Lung microvascular endothelial cell (primary cell): ENCODE results near the gene BTBD1. TPM values are rescaled to one million over a fixed set of nuclear protein-coding genes. Genes with fewer than 3 reads are reported as not detected.
"Not testable (repeated sequence)": the region's sequence is repeated elsewhere in the genome, so short reads cannot be mapped to it uniquely, and the experiment has no call there.

Experiments used
- DNase-seq, 2 donors: peaks; one replicate each; pipeline versions ENCODE4 v3.0.0 to v3.0.0-alpha.2; 2010; ENCODE audit warnings: low read depth in 2 of 2
- total RNA-seq: library from RNA; depleted of rRNA; stranded (reverse); fragments of >200 nt; gene quantifications from 2 replicates; pipeline ENCODE4 v1.2.1, GENCODE V29; 2014

Gene BTBD1
- total RNA-seq, 1 donor from 2014 or later, result 94.6 TPM

DNA sequence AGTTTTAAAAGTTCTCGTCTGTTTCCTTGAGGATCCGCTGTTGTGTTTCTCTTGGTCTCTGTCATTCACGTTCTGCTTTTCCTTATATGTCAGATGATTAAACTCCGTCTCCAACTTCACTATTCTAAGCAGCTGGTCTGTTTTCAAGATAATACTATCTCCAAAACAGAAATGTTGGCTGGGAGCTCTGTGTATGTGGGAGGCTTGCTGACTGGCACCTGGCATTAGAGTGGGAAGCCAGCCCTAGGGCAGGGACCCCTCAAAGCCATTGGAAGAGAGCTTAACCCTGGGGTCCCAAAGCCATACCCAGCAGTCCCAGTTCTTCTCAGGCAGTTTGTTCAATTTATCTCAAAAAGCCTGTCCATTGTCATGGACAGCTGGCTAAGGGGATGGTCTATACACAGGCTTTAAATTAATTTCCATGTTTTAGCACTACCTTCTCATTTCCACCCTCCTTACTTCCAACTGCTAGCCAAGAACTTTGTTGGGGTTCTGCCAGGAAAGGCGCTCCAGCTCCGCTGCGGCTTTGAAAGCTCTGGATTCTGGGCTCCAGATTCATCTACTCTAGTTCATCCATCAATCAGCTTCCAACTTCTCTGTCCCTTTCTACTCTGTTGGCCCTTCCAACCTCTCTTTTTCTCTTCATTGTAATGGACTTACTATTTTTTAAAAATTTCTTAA is 9.2 kb downstream of the BTBD1 start:
- peak in 1 of 2 donors; percentile 37 for DNase-seq

DNA sequence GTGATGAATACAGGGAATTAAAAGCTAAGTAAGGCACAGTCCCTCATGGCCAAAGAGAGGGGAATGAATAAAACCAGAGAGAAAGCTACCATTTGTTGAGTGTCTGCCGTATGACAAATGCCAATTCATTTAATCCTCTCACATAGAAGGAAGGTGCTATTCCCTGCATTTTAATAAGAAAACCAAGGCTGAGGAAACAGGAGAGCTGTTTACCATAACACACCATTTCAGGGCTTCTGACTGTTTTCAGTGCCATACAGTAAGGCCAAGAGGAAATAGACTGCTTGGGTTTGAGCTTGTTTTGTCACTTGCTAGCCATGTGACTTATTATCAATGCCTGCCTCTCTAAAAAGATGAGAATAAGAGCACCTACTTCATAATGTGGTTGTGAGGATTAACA is 10.1 kb downstream of the BTBD1 start:
- no peak for DNase-seq

DNA sequence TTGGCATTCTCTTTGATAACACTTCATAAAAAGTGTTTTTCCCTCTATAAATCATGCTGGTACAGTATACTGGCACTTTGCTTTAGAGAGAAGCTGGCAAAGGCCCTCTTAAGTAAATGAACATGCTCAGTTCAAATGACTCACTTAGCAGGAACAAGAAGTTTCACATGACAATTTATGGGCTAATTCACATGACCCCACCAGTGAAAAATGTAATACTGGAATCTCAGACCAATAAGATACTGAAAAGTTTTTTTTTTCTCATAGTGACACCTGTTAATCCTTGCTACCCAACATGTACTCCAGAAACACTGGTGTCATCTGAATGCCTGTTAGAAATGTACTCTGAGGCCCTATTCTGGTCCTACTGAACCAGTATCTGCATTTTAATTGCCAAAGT is 13.9 kb downstream of the BTBD1 start:
- DNase-seq, result peak in 1 of 2 donors; percentile 90

DNA sequence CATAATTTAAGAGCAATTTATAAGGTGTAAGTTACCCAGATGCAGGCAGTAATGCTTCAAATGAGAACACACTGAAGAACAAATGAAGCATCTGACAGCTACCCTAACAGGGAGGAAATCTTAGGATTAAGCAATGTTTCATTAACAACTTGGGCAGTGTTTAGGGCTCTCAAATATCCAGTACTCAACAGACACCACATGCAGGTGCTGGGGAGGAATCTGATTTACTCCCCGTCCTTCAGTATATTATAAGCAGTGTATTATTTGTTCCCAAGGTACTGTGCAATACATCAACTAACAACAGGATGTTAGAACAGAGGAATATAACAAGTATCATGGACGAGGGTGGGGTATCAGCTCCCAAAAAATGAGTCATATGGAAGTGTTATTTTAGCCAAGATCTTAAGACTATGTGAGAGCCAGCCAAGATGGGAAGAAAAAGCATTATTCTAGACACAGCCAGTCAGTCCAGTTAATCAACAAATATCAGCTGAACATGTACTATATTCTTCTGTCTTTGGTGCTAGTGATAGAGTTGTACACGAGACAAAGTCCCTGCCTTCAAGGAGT is 20.4 kb downstream of the BTBD1 start:
- DNase-seq, result peak in 1 of 2 donors; percentile 85

DNA sequence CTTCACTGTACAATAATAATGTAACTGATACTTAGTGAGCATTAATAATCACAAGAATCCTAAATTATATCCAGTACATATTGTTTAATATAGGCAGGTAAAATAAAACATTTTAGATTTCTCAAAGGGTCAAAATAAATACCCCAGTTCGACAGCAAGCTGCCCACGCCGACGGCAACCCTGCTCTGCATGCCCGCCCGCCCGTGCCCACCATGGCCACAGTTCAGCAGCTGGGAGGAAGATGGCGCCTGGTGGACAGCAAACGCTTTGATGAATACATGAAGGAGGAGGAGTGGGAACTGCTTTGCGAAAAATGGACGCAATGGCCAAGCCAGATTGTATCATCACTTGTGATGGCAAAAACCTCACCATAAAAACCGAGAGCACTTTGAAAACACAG is 22.9 kb downstream of the BTBD1 start:
- DNase-seq, result no peak

DNA sequence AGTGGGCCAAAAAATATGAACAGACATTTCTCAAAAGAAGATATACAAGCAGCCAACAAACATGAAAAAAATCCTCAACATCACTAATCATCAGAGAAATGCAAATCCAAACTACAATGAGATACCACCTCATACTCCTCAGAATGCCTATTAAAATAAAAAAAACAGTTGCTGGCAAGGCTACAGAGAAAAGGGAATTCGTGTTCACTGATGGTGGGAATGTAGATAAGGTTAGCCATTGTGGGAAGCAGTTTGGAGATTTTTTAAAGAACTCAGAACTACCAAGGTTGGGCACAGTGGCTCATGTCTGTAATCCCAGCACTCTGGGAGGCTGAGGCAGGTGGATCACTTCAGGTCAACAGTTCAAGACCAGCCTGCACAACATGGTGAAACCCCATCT is 27.8 kb downstream of the BTBD1 start:
- no peak for DNase-seq

DNA sequence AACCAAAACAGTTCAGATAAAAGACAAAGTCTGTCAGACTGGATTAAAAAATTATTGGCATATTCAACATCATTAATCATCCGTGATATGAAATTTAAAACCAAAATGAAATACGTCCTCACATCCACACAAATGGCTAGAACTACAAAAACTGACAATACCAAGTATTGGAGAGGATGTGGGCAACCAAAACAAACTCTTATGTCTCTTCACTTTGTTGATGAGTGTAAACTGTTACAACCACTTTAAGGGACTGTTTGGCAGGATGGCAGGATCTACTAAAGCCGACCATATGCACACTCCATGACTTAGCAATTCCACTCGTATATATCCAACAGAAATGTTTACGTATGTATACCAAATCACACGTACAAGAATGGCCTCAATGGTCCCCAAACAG is 30.8 kb downstream of the BTBD1 start:
- no peak for DNase-seq

DNA sequence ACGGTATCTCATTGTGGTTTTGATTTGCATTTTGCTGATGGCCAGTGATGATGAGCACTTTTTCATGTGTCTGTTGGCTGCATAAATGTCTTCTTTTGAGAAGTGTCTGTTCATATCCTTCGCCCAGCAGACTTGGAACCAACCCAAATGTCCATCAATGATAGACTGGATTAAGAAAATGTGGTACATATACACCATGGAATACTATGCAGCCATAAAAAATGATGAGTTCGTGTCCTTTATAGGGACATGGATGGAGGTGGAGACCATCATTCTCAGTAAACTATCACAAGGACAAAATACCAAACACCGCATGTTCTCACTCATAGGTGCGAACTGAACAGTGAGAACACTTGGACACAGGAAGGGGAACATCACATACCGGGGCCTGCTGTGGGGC is 35.8 kb downstream of the BTBD1 start:
- DNase-seq, result not testable (repeated sequence)

DNA sequence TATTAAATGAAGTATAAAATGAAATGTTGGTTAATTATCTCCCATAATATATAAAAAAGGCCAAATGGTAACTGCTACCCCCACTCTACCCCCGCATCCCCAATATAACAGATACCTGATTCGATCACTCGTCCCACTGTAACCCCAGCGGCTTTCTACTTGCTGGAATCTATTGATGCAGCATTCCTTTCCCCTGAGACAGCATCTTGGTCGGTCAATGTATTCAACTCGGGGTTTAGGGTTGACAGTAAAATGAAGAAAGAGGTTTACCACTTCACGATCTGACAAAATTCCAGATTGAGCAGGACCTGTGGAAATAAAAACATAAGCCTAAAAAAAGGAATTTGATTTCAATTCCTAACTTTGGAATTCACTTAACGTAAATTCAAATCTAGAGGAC is 37.0 kb downstream of the BTBD1 start:
- no peak for DNase-seq

DNA sequence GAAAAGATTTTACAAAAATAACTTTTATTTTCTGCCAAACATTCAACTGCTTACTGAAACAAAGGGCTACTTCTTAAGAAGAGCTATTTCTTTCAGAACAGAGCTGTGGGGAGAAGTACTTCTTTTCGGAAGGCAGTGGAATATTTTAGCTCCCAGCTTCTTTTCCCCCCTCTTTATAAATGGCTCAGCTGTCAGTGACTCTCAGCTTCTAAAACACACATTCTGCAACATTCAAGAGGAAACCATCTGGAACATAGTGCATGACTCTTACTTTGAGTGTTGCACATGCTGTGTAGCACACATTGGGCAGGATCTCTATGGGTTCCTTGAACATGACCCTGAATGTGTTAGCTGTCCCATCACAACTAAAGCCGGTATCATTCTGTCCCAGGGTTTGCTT is 48.6 kb downstream of the BTBD1 start:
- DNase-seq, result peak in 1 of 2 donors; percentile 31

DNA sequence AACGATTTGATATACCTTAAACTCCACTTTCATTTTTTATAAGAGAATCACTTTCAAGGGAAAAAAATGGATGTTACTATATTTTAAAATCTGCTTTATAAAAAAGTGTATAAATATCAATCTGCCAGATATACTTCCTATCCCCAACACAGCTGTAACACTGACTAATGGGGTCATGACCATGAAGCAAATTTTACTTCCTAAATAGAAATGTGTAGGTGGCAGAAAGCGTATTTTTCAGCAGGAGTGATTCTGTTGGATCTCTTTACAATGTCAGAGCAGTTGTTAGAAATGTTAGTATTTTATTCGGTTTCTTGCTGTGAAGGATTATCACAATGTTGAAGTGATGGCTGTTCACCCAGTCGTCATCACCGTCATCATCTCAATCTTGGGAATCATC is 50.1 kb downstream of the BTBD1 start:
- peak; percentile 60 to 62 for DNase-seq

DNA sequence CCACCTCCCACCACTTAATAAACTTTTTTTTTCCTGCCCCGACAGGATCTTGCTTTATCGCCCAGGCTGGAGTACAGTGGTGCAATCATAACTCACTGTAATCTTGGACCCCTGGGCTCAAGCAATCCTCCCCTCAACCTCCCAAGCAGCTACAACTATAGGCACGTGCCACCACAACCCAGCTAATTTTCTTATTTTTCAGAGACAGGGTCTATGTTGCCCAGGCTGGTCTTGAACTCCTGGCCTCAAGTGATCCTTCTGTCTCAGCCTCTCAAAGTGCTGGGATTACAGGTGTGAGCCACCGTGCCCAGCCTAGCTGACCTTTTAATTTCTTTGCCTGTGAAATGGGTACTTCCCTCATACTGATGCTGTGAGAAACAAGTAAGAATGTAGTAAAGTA is 51.7 kb downstream of the BTBD1 start:
- DNase-seq, result no peak

DNA sequence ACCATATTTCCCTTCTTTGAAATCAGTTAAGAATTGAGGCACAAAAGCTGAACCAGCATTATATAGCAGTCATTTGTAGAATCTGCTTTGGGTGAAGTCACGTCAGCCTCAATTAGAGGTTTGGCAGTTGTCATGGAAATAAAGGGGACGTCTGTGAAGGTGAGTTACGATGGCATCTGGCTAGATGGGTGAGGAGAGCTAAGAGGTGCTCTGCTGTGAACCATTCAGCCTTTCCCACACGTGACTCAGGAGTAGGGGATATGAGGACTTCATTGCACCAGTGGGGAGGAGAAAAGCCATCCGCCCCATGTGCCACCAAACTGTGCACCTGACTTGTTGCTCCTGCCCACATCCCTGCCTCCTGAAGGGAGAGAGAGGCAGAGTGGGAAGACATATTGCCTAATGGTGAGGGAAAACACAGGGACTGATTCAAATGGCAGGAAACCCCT is 52.8 kb downstream of the BTBD1 start:
- DNase-seq, result no peak

DNA sequence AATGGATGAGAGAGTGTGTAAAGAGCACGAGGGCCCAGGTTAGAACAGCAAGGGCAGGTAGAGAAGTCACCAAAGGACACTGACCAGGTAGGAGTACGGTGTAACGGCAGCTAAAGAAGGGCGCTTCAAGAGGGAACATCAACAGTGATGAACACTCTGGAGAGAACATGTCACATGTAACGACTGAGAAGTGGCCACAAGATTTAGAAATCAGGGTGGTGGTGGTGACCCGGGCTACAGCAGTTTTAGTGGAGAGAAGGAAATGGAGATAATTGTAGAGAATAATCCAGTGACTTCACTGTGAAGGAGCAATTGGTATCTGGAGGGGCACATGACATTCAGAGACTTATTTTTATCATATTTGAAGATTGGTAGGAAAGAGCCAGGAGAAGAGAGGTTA is 54.4 kb downstream of the BTBD1 start:
- no peak for DNase-seq

DNA sequence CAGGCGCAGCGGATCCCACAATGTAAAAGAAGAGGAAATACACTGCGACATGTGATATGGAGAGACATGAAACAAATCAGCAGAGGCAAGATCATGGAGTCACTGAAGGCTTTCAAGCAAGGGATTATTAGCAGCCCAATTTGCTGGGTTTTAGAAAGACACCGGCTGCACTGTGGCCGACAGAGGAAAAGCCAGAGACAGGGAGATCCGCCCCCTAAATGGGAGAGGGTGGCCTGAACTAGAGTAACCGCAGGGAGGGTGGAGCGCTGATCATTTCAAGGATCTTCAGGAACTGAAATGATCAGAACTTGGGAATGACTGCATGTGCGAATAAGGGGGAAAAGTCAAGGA is 55.0 kb downstream of the BTBD1 start:
- no peak for DNase-seq

DNA sequence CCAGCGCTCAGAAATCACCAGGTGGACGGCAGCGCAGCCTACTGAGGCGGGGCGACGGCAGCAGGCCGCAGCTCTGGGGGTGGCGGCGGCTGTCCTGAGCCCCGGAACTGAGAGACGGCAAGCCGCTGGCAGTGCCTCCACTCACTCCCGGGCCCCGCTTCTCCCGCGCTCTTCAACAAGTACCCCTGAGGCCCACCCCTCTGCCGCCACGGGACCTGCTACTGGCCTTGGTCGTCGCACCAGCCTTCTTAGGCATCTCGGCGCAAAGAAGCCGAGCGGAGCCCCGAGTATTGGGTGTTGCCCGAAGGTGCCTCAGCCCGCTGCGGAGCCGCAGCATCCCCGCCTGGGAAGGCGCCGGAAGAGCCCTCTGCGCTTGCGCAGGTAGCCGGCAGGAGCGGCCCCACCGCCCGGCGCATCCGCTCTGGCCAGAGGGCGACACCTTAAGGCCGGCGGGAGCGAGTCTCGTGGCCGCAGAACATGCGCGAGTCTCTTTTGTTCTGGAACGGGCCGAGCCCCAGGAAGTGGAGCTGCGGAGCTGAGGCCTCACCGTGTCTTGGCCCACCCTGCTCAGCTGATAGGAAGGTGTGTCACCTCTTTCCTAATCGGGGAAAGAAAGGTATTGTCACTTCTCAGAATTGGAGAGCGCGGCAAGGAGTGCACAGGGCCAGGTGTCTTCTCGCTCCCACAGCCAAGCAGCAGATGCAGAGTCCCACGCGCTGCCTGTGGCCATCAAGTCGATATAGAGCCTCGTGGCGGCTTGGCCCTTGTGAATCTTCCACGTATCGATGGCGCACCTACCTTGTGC is 55.6 kb downstream of the BTBD1 start, which contains the start of gene C15orf40:
C15orf40 (minus strand) TSS at position 369 of the 805 bp plus-strand sequence; CDS start at position 337, 32 bp downstream.
- DNase-seq, result peak; percentile 85 to 93

DNA sequence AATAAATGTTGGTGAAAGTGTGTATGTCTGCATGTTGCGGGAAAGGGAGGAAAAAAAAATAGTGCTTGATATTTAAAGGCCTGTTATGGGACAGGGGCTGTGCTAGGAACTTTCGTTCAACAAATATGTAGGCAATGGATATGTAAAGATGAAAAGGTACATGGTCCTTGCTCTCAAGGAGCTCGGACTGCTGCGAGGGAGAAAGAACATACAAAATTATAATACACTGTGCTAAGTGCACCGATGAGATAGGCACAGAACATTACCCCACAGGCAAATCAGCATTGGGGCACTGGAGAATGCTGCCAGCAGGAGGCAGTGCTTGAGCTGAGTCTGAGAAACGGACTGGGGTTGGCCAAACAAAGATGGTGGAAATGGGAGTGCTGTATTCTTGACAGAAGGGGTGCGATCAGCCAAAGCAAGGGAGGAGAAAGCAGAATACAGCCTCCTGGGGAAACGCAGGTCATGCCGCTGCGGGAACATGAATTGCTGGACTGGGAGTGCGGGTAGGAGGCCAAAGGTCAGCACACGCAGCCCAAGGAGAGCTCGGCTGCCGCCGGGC is 56.3 kb downstream of the BTBD1 start:
- DNase-seq, result peak; percentile 88 to 90

DNA sequence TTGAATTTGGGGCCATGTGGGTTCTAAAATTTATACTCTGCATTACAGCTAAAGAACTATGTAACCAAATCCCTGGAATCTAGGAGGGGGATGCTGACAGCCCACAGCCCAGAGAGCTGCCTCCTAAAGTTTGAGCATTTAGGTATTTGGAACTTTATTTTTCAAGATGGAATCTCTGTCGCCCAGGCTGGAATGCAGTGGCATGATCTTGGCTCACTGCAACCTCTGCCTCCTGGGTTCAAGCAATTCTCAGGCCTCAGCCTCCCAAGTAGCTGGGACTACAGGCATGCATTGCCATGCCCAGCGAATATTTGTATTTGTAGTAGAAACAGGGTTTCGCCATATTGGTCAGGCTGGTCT is 66.4 kb downstream of the BTBD1 start:
- DNase-seq, result not testable (repeated sequence)

DNA sequence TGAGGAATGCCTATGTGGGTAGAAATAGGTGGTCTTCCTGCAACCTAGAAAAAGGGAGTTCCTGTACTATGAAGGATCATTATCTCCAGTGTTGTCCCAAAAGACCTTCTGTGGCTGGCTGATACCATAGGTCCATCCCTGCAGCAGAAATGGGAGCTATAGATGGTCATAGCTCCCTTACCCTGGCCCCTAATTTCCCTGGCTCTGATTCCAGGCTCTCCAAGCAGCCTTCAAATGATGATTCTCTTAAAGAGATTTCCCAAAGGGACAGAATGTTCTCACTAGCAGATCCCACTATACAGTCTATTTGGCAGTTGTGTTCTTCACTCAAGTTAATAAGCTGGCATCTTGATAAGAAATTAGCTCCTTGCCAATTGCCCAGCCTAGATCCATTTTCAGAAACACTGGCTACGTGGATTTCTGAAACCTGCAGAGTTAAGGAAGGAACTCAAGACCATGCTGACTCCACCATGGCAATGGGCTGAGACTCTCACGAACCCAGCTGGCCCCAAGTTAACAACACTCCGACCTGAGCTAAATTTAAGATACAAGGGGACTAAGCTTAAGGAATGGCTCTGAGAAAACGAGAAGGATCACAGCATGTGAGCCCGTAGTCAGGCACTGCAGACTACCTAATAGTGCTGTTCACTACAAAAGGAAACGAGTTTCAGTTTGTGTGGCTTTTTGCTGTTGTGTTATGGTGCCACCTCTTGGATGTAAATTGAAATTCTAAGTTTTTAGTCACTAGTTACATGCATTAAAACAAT is 67.0 kb downstream of the BTBD1 start:
- DNase-seq, result peak; percentile 66 to 80

DNA sequence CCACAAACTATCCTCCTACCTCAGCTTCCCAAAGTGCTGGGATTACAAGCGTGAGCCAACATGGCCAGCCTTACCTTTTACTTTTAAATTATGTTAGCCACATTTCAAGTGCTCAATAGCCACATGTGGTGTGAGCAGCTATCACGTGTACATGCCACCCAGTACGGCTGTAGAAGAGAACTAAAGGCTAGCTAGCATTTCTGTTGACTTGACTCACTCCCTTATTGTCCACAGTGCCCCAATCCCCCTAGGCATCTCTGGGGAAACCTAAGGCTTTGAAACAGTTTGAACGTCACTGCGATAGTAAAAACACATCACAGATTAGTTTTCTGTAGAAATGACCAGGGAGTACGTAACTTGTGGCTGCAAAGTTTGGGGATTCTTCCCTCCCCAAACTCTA is 67.6 kb downstream of the BTBD1 start:
- DNase-seq, result no peak

DNA sequence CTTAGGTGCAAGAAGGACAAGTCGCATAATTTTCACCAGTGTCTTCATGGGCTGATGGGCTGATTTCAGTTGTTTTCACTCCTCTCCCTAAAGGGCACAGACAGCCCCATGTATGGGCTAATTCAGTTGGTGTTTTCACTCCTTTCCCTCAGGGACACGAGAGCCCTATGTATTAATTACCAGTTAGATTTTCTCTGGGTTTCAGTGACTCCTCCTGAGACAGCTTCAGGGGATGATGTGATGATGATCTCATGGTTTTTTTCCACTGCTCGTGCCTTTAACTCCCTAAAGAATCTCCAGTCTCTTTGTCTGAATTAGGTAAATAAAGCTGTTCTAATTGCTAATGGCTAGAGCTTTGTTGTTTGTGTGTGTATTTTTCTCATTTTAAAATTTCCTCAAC is 71.1 kb downstream of the BTBD1 start:
- DNase-seq, result no peak

DNA sequence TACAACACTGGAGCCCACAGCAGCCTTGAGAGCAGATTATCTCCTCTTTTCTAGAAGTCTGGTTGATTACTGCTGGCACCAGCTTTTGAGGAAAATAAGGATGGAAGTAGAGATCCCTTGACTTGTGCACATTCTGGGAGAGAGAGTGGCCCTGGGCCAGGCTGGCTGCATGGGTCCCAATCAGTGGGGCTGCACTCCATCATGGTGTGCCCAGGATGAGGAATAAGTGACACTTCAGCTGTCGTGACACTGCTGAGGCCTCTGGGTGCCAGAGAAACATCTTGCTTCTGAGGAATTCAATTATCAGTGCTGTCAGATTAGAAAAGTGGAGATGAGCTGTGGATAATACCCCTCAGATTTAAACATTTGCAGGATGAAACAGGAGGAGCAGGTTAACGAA is 72.0 kb downstream of the BTBD1 start:
- DNase-seq, result no peak
